ENCODE results near the gene ERCC4.
A peak's percentile ranks its signal among the peaks of the same experiment; 100 is the strongest.
"Not testable (repeated sequence)": the region's sequence is repeated elsewhere in the genome, so short reads cannot be mapped to it uniquely, and the experiment has no call there.

Gene ERCC4

DNA sequence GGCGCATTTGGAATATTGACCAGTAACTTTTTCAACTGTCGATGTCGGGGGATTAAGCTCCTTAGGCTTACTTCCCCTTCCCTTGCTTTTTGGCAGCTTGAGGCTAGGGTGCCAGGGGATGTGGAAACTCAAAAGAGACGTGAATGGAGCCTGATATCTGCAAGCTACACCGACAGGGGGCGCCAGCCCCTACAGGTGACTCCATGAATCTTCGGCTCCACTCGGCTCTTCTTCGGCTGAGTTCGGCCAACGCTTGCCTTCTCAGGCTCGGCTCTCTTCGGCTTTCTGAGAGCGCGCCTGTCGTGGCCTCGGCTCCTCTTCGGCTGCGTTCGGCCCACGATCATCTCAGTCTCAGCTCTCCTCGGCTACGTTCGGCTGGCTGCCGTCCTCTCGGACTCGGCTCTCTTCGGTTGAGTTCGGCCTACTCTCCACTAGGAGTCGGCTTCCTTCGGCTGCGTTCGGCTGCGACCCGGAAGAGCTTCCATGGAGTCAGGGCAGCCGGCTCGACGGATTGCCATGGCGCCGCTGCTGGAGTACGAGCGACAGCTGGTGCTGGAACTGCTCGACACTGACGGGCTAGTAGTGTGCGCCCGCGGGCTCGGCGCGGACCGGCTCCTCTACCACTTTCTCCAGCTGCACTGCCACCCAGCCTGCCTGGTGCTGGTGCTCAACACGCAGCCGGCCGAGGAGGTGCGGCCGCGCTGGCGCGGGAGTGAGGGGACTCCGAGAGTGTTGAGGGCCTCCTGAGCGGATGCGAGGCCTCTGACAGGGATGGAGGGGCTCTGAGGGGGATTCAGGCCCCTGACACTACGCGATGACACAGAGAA is at the start of gene ERCC4:
Gene ERCC4 (plus strand): TSS at position 472 of the 827 bp plus-strand sequence. CDS start 12 bp downstream, at position 484.
- DNase-seq, result peak; percentile 96

DNA sequence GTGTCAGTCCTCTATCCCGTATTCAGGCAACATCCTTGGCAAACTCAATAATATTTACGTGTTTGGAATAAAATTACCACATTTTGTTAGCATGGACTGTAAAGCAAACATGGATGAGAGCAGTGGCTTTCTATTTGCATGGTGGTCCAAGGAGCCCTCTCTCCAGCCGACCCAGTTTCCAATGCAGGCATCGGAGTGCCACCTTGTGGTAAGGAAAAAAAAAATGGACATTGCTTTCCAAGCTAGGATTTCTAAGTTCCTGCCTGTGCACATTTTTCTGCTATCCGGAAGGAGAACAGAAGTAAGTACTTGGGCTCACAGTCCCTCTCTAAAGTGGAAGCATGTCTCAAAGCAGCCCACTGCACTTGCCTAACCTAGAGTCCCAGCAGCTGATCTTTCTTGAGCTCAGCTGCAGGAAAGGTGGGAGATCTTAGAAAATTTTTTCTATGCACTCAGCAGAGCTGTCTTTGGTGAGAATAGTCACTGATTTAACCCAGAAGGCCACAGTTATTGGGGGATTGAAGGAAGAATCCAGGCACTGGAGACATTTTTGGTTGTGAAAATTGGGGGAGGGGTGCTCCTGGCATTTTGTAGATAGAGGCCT is 46.0 kb upstream of the ERCC4 start:
- DNase-seq, result peak; percentile 7

DNA sequence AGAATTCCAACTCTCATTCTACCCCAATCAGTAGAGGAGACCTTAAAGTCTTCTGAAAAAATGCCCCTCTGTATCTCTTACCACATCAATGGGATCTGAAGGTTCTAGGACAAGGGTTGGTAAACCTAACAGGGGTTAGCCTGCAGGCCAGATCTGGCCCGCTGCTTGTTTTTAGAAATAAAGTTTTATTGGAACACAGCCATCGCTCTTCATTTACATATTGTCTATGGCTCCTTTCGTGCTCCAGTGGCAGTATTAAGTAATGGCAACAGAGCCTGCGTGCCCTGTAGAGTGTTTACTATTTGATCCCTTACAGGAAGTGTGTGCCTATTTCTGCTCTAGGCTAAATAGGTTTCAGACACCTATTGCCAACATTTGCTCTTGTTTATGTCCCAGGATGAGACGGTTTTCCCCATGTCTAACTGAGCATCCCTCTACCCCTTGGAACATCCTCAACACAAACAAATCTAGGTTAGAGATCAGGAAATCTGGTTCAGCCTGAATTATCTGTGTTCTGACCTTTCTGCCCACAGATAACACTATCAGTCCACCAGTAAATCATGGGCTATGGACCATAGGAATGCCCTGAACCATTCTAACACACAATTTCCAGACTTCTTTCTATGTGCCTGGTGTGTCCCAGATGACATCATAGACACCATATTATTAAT is 44.2 kb upstream of the ERCC4 start:
- no peak for DNase-seq

DNA sequence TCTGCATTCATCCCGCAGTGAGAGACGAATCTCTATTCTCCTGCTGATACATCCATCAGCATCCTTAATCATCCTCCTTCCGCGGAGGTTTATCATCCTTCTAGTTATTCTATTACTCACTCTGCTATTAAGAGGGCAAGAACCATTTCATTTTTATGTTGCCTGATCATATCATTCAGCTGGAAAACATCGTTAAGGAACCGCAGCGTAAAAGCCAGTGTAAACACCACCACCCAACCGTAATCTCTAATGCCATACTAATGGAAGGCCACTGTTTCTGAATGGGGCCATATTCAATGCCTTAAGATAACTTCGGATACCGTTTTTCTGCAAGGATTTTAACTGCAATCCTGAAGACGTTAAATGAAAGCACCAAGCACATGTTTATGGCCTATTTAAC is 36.7 kb upstream of the ERCC4 start:
- no peak for DNase-seq

DNA sequence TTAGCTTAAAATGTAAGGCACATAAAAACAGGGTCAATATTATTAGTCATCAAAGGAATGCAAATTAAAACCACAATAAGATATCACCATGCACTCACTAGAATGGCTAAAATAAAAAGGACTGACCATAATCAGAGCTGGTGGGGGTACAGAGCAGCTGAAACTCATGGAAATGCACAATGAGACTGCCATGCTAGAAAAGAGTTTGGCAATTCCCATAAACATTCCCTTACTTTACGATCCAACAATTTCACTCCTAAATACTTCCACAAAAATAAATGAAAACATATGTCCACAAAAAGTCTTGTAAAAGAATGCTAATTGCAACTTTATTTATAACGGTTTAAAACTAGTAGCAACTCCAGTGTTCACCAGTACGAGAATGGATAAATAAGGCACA is 36.1 kb upstream of the ERCC4 start:
- DNase-seq, result no peak

DNA sequence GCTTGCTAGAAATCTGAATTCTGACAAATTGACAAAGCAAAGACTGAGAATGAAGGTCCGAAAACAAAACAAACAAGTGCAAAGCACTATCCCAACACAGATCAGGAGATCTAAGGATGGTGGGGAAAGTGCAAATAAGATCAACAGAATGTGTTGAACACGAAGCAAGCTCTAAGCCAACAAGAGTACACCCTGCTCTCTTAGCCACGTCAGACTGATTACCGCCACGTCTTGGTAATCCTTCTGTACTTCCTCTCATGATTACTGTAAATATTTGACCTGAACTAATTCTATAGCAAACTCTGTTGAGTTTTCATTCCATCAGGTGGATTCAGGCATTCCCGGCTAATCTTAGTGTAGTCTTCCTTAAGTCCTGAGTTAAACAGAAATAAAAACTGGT is 34.3 kb upstream of the ERCC4 start:
- DNase-seq, result no peak

DNA sequence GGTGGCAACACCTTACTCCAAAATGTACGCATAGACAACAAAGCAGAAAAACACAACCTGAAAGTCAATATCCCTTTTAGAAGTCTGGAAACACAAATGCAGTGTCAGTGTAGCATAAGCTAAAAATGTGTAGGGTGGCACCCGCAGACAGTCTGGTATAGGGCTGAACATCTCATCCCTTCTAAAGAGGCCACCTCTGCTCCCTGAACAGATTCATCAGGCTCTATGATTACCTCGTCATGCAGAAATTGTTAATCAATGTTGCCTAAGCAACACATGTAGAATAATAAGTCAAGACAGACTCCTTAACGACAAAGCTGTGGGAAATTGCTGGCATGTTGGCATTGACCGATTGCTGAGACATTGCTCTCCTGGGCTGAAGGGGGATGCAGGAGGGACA is 33.3 kb upstream of the ERCC4 start:
- no peak for DNase-seq

DNA sequence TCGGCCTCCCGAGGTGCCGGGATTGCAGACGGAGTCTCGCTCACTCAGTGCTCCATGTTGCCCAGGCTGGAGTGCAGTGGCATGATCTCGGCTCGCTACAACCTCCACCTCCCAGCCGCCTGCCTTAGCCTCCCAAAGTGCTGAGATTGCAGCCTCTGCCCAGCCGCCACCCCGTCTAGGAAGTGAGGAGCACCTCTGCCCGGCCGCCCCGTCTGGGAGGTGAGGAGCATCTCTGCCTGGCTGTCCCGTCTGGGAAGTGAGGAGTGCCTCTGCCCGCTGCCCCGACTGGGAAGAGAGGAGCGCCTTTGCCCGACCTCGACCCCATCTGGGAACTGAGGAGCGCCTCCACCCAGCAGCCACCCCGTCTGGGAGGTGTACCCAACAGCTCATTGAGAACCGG is 30.6 kb upstream of the ERCC4 start:
- not testable (repeated sequence) for DNase-seq

DNA sequence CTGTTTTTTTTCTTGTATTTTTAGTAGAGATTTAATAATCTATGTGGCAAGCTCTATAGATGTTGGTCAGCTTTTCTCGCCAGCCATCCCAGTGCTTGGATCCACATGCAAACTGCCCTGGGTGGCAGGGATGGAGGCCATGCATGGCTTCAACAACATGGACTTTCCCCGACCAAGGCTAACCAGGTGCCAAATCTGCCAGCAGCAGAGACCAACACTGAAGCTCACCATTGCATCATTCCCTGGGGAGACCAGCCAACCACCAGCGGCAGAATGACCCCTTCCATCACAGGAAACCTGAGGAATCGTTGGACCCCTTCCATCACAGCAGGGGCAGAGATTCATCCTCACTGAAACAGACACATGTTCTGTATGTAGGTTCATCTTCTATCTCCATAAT is 27.7 kb upstream of the ERCC4 start:
- no peak for DNase-seq

DNA sequence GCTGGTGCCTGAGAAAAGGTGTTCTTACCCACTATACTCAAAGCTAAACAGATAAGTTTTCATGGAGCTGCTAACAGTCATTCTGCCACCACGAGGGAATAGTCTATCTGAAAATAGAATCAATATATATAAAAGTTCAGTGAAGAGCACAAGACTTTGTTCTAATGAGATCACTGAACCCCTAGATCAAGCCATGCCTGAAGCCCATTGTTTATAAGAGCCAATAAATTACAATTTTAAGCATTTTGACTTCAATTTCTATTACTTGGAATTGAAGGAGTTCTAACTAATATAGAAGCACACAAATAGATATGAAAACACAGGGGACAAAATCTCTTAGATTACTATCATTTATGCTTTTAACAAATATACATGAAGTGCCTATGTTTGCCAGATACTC is 24.4 kb upstream of the ERCC4 start:
- no peak for DNase-seq

DNA sequence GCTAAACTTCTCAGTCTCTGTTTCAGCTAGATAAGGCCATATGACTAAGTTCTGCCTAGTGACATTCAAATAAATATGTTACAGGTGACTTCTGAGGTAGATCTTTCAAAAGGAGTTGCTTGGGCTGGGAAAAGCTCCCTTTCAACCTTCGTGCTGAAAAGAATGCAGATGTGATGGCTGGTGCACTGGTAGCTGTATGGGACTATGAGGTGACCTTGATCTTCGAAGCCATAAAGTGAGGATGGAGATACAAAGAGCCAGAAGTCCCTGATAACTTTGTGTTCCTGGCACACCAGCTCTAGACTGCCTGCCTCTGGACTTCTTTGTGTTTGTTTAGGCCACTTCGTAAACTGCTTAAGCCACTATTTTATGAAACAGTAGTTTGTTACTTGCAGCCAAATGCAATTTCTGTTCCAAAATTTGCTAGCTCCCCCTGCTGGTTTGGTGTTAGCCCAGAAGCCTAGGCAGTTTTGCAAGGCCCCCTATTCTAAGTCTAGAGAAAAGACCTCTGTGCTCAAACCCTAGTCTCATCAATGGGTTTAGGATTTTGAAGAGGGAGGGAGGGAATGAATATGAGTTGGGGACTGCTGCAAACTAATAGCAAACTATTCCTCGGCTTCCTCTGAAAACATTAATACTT is 23.3 kb upstream of the ERCC4 start:
- DNase-seq, result no peak

DNA sequence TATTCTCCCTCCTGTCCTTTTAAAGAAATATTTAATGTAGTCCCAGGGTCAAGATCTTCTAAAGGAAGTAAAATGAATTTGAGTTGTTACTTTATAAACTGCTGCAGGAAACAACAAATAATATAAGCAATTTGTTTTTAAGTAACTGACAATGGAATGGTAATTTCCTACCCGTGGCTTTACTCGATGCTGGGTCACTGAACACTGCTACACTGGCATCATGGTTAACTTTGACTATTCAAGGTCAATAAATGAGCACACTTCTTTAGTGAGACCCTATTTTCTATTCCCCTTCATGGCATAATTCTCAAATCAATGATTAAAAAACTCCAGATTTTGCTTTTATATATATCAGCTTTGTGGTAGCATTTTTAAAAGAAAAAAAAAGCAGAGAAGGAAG is 22.1 kb upstream of the ERCC4 start:
- DNase-seq, result no peak

DNA sequence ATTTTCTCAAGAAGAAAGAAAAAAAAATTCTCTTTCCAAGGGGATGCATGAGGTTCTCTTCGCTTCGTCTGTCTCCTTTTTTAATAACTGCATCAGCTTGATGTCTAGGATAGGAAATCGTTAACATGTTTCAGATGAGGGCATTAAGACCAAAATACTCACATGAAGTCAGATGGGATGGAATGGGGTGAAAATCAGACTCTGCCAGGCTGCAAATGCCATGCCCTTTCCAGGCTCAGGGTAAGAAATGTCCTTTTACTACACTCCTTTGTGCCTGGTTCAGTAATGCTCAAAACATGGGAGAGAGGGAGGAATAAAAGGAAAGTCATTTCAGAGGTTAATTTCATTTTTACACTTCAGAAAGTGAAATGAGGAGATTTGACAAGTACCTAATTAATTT is 21.7 kb upstream of the ERCC4 start:
- no peak for DNase-seq

DNA sequence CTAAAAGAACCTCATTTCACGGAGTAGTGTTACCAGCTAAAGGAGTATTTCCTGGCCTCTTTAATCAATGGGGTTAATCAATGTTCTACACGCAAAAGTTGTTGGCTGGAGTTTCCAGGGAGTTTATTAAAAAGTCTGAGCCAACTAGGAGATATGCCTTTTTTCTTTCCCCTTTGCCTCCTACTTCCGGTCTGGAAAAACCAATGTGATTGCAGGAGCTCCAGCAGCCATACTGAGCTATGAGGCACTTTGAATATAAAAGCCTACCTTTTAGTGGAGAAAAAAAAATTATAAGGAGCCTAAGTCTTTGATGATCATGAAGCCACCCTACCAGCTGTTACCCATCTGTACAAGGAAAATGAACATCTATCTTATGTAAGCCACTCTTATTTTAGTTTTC is 17.9 kb upstream of the ERCC4 start:
- DNase-seq, result no peak

DNA sequence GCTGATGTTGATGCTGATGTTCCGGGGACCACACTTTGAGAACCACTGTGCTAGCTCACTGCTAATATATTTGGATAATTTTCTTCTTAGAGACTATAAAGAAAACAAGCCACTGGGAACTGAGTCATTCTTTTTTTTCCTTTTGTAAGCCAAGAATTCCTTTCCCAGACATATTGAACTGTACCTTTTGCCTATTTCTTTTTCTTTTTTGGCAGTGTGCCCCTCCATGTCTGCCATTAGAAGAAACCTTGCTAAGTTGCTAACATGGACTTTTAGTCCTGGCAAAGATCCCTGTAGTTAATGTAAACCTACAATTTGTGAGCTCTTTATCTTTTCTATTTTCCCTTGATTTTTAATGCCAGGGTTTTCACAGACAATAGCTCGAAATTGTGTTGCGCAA is 17.3 kb upstream of the ERCC4 start:
- DNase-seq, result no peak

DNA sequence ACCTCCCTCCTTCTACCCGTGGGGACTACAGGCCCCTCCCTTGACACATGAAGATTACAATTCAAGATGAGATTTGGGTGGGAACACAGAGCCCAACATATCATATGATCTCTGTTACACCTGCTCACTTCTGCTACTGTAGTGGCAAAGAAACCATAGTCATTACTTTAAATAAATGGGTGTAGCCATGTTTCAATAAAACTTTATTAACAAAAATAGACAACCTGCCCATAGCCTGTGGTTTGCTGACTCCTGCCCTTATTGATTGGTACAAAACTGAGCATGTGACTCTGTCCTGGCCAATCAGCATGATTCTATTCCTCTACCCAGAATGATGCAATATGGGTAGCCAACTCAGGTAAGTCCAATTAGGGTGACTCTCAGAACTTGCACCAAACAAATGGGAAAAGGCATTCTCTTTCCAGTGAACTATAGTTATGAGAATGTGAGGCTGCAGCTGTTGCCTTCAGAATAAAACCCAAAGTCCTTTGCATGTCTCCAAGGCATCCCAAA is 15.7 kb upstream of the ERCC4 start:
- DNase-seq, result no peak

DNA sequence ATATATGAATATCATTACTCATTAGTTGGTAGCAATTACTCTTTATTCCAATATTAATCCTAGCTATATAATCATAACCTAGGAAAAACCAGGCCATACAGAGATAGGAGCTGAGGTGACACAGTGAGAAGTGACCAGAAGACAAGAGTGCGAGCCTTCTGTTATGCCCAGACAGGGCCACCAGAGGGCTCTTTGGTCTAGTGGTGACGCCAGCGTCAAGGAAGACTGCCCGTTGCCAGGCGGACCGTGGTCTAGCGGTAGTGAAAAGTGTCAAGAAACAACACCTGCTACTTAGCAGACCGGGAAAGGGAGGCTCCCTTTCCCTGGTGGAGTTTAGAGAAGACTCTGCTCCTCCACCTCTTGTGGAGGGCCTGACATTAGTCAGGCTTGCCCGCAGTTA is 15.1 kb upstream of the ERCC4 start:
- DNase-seq, result not testable (repeated sequence)

DNA sequence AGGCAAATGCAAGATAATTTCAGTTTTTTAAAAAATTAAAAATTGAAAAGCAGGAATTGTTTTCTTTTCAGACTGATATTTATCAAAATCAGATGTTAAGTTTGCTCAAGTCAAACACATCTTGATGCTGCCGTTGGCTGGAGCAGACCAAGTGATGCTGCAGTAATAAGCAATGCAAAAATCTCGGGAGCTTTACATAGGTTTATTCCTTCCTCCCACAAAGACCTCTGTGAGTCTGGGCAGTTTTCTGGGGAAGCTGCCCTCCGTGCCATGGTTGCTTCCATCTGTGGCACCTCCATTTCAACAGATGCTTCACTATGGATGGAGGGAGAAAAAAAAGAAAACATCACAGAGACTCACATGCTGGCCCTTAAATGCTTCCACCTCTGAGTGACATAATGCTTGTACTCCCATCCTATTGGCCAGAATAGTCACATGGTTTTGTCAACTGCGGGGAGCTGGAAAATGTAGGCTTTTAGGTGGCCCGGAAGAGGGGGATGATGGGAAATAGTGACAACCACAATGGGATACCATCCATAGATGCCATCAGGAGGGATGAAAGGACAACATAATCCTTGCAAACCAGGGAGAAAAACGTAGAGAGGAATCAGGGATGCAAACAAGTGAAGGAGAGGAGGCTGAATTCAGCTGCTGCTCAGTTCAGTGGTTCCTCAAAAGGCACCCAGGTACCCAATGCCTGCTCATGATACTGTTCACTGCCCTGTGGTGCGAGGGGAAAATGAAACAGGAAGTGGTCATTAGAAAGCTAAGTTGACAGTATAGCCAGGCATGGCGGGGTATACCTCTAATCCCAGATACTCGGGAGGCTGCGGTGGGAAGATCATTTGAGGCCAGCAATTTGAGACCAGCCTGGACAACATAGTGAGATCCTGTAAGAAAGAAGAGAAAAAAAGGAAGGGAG is 13.5 kb upstream of the ERCC4 start:
- DNase-seq, result no peak

DNA sequence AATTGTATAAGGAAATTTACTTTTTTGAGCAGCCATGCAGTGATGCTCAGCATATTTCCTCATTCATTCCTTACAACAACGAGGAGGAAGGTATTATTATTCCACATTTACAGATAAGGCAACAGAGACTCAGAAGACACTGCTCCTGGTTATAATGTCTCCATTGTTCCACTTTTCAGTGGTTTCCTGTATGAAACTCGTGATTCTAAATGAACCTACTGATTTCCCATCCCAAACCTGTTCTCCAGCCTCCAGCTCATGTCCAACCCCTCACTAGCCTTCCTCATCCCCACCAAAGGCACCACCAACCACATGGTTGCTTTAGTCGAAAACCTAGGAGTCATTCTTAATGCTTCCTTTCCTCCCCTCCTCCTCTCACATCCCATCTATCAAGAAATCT is 12.5 kb upstream of the ERCC4 start:
- no peak for DNase-seq

DNA sequence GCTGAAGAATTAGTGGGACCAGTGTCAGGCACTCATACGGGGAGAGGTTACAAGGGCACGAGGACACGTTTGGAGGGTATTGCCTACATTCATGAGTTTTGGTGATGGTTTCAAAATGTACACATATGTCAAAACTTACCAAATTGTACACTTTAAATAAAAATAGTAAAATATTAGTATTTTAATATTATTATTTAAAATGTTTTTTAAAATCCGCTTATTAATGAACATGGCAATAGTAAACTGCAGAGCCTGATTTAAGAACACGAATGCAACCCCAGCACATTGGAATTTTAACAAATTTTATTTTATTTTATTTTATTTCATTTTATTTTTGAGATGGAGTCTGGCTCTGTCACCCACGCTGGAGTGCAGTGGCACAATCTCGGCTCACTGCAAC is 10.9 kb upstream of the ERCC4 start:
- DNase-seq, result no peak

DNA sequence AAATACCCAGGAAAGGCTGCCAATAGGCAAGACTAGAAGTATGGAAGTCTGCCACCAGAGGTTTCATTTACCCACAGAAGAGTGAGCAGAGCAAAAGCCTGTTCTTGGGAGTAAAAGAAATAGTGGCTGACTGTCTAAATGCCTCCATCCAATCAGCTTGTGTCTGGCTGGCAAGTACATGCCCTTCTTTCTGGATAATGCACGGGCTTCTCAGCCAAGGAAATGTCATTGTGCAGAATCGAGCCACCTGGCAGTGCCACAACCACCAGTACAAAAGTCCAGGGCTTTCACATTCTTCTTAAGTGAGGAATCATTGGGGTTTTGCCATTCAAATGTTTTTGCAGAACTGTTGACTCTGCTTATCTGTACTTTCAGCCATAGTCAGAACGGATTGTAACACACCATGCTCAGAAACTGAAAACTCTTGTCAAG is 10.1 kb upstream of the ERCC4 start:
- no peak for DNase-seq

DNA sequence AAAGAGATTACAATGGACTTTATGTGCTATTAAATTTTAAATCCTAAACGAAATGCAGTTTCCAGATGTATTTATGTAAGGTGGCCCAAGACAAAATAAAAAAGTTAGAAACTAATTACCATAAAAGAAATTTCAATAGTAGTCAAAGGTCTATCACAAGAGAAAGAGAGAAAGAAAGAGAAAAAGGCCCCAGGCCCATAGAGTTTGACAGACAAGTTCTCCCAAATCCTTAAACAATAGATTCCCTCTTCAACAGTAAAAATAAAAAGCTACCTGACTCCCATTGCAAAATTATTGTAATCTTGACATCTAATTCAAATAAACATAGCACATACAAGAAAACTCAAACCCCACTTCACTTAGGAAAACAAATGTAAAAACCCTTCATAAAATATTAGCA is 8.6 kb upstream of the ERCC4 start:
- no peak for DNase-seq

Data from NCI-H2107 (cell line).